Suppressor macrophage (primary cell): ENCODE results near the gene POLR1A.

Source experiments
- DNase-seq, 4 experiments: peaks; one replicate each; pipeline ENCODE4 v3.0.0-alpha.2; 2020 to 2022

The POLR1A gene

GRCh38 chr2:86064006-86064405, 41.7 kb downstream of the POLR1A start:
- no peak for DNase-seq

DNA sequence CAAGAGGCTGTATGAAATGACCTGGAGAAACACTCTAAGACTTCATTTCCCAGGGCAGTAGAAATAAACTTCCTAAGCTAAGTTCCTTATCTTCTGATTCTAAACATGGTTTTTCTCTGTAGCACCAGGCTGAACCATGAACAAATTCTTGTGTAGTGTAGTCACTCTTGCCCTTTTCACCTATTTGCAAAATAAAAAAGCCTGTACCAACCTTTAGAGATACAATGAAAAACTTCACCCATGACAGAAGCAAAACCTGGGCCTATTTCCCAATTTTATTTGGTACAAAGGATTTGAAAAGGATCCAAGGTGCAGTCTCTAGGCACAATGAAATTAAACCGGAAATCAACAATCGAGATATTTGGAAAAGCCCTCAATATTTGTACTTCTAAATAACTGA, 43.6 kb downstream of the POLR1A start:
- DNase-seq = no peak

DNA sequence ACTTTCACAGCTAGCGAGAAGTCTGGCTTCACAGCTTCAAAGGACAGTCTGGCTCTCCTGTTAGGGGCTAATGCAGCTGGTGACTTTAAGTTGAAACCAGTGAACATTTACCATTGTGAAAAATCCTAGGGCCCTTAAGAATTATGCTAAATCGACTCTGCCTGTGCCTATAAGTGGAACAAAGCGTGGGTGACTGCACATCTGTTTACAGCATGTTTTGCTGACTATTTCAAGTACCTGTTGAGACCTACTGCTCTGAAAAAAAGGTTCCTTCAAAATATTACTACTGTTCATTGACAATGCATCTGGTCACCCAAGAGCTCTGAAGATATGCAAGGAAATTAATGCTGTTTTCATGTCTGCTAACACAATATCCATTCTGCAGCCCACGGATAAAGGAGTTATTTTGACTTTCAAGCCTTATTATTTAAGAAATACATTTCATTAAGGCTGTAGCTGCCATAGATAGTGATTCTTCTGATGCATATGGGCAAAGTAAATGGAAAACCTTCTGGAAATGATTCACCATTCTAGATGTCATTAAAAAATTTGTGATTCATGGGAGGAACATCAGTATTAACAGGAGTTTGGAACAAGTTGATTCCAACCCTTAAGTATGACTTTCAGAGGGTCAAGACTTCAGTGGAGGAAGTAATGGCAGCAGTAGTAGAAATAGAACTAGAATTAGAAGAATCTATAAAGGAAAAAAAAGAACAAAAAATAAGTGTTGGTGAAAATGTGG, 48.9 kb downstream of the POLR1A start:
- DNase-seq = no peak

DNA sequence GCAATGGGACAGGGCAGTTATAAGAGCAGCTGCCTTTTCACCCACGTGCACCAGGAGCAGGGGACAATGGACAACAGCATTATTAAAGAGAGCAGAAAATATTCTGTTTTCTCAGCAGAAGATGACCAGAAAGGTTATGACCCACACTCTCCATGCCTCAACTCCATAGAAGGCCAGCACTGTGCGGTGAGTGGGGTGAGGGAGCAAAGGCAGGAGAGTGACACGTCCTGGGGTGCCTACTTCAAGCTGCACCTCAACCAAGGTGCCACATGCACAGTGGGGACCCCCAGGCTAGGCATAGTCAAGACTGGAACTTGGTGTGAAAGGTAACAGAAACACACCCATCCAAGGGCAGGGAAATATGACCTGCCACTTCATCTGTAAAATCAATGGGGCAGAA, 50.4 kb downstream of the POLR1A start:
- no peak for DNase-seq

GRCh38 chr2:86054535-86055082, 51.1 kb downstream of the POLR1A start:
- DNase-seq = no peak

DNA sequence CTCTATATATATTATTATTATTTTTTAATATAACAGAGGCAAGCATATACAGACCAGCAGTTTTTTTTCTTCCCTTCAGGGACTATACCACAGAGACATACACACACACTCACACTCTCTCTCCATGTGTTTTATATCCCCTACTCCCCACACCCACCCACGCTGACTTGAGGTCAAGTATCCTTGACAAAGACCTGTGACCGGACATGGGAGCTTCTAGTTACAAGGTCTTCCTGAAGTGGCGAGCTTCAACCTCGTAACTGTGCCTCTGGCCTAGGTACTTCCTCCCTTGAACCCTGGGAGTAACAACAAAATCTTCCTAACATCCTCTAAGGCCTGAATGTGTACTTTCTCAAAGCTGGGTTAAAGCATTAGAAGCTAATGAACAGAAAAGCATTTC, 52.5 kb downstream of the POLR1A start:
- no peak for DNase-seq

DNA sequence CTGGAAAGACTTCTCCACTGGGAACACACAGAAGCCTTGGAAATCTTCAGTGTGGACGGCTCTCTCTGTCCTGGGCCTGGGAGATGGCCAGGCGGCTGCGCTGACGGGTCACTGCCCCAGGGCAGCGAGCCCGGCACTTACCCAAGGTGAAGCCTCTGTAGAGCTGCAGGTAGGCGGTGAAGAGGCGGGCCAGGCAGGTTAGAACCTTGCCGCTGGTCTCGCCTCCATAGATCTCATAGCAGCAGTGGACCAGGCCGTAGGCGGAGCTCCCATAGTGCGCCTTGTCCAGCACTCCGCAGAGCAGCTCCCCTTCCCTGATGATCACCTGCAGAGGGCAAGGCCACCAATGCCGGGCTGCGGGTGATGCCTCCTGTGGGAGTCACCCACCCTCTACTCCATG, 53.0 kb downstream of the POLR1A start:
- DNase-seq = no peak

DNA sequence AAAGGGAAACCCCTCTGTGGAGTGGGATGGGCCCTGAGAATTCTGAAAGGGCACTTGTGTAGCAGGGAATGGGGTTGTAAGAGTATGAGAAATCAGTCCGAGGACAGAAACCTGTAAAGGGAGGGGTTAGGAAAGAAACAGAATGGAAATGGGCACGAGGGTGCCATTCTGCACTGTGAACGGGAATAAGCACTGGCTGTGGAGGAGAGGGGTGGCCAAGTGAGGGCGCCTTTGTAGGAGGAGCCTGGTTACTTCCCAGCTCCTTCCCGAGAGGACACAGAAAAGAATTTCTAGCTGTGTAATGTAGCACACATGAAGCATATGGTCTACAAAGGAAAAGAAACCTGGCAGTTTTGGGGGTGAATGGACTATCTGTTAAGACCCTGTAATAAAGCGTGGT, 53.4 kb downstream of the POLR1A start:
- no peak for DNase-seq

- peak in 3 of 4 experiments; percentile 36 to 66 (median 50) for DNase-seq
Measured at GRCh38 chr2:86050301-86050700, 55.4 kb downstream of the POLR1A start.

DNA sequence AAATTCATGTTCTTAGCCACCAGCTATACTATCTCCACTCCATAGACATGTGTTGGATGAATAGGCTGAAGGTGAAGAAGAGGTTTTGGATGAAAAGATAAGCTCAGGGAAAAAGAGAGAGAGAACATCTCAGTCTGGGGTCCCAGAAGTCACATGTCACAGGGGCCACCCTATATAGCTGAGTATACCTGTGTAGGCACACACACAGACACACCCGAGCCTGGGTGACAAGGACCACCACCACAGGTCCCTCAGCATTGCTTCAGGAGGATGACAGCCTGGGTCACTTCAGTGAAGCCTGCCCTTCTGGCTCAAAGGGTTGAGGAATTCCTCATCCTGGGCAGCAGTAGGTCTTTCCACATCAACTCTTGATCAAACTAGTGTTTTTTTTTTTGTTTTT, 56.2 kb downstream of the POLR1A start:
- no peak for DNase-seq

GRCh38 chr2:86048888-86049287, 56.8 kb downstream of the POLR1A start:
- no peak for DNase-seq

GRCh38 chr2:86048383-86048701, 57.3 kb downstream of the POLR1A start:
- no peak for DNase-seq

GRCh38 chr2:86047575-86048382, 57.9 kb downstream of the POLR1A start:
- no peak for DNase-seq

- DNase-seq = no peak
Measured at GRCh38 chr2:86045541-86045940, 60.1 kb downstream of the POLR1A start.

- no peak for DNase-seq
Measured at GRCh38 chr2:86044614-86045013, 61.1 kb downstream of the POLR1A start.

DNA sequence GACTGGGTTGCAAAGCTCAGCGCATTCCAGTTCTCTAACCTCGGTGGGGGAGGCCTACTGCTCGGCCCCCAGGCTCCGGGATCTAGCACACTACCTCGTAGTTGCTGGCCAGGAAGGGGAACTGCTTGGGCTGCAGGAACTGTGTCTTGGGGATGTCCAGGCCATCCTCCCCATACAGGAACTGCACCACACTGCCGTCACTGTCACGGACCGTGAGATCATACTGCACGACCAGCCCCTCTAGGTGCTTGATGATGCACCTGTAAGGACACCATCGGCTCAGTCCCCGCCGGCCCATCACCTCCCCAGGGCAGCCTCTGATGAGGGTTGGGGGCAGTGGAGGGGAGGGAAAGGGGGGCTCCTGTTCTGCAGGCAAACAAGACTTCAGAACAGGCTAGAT, 61.6 kb downstream of the POLR1A start:
- DNase-seq = no peak

DNA sequence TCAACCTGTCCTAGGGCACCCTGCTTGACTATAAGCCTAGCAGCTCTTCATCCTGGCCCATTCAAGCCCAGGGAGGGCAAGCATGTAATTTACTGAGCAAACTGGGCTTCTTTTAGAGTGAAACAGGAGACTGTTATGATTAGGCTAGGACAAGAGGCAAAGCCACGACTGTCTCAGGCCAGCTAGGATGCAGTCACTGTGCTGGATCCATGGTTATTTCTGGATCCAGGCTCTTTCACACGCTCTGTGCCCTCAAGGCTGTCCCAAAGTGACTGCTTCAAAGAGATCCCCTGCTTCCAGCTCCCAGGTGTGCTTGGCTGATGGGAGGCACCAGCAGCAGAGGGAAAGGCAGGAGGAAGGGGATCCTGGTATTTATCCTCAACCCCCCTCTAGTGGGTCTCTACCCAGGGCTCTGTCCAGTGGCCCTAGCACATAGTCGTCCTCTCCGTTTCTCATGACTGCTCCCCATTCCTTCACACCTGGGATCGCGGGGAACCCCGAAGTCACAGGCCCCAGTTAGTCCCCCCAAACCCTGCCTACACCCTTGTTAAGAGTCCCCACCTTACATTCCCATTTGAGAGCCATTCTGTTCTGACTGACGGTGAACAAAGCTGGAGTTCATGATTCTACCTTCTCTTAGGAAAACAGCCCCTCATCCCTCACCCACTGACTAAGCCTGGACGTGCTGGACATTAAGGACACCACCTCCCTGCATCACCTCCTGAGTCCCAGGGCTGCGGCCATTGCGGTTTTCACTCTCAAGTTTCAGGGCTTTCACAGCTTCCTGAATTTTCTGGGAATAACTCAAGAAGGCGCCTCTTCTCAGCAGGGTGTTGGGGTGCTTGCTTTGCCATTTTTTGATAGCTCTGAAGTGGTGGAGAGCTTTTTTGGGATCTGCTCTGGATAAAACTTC, 63.2 kb downstream of the POLR1A start:
- DNase-seq = no peak

GRCh38 chr2:86039963-86040655, 65.6 kb downstream of the POLR1A start:
- no peak for DNase-seq

DNA sequence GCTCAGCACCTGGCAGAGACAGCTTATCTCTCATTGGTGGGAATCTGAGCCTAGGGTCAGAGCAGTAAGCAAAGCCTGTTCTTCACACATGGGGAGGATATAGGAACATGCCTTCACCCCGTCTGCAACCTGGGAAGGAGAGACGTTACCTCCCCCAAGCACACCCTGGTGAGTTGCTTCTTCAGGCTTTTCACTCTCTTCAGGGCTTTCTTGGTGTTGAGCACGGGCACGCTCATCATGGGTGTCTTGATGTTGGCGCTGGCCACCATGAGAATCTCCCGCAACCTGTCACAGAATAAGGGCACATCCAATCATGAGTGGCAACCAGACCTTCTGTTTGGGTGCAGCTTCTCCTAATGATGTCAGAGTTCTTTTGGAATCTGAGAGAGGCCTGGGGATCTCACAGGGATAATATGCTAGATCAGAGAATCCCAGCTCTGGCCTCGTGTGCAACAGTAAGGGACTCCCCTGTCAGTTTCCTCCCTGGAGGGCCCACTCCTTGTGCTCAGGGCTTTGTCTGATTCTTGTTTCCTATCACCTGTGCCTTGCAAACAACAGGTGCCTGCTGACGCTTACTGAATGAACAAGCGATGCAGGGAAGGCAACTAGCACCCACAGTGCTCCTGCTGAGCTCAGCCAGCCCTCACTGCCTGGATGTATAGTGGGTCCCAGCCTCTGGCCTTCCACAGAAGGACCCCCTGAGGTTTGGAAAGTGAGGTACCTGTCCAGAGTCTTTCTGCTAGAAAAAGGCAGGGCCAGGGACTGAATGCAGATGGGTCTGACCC, 66.3 kb downstream of the POLR1A start:
- DNase-seq = no peak

- DNase-seq = peak; percentile 82 to 95 (median 86)
Measured at GRCh38 chr2:86038291-86039081, 67.2 kb downstream of the POLR1A start.

DNA sequence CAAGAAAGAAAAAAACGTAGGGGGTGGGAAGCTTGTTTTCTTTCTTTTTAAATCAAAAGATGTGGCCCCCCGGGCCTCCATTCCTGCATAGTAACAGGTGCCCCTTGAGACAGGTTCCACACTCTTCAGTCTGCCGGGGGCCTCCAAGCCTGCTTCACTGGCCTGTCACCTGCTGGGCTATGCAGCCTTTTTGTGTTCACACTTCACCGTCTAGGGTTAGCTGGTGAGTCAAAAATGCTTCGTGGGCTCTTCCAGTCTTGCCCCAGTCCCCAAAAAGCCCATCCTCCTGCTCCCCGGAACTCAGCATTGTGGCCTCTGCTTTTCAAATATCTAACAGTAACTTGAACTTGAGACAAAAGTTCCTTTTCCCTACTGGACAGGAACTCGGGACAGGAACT, 67.9 kb downstream of the POLR1A start:
- DNase-seq = no peak
